ENCODE results near the gene ABCA4. TPM values are rescaled to one million over a fixed set of nuclear protein-coding genes. Genes with fewer than 3 reads are reported as not detected.

ABCA4 gene
- total RNA-seq, 2 experiments from 2014 or later = 0.10 to 0.14 TPM

GRCh38 chr1:93979040-93979717 lies 141.8 kb downstream of the ABCA4 start:
- Mint-ChIP-seq H3K36me3 (ENCODE audit: low read depth) (no peaks in the 10 kb centered on the region), H3K4me1 (ENCODE audit: low read depth) (no peaks in the 10 kb centered on the region), H3K9me3 (no peaks in the 10 kb centered on the region), H3K27me3 (ENCODE audit: low read depth) (no peaks in the 10 kb centered on the region), H3K4me3 (no peak overlapping the region), H3K27ac (no peak overlapping the region)
- intact Hi-C loops (cut with micrococcal nuclease) = no loop called here
- DNase-seq = no peak
- CTCF ChIA-PET = interaction anchor here (1.8 kb wide), 1 partner anchor 61 kb away, joined by 7 read pairs; no protein-coding TSS in a partner anchor

GRCh38 chr1:93977598-93977945 lies 143.4 kb downstream of the ABCA4 start:
- CTCF ChIA-PET = no interaction called here

GRCh38 chr1:93976711-93977597 lies 144.0 kb downstream of the ABCA4 start:
- DNase-seq = no peak
- no peaks in the 10 kb centered on the region for H3K4me1 Mint-ChIP-seq (ENCODE audit: low read depth)

More at GRCh38 chr1:93977598-93977945, 143.4 kb downstream of the ABCA4 start:
- Mint-ChIP-seq H3K27ac (no peak overlapping the region), H3K27me3 (ENCODE audit: low read depth) (no peaks in the 10 kb centered on the region), H3K9me3 (no peaks in the 10 kb centered on the region), H3K4me3 (no peak overlapping the region), H3K36me3 (ENCODE audit: low read depth) (no peaks in the 10 kb centered on the region), H3K4me1 (ENCODE audit: low read depth) (no peaks in the 10 kb centered on the region)
- intact Hi-C loops (cut with micrococcal nuclease) = no loop called here
- no peak for DNase-seq

GRCh38 chr1:93976291-93976690 lies 144.7 kb downstream of the ABCA4 start:
- CTCF ChIA-PET = no interaction called here
- intact Hi-C loops (cut with micrococcal nuclease) = no loop called here
- Mint-ChIP-seq H3K27me3 (ENCODE audit: low read depth) (peaks cover 3% of the 10 kb centered on the region), H3K4me1 (ENCODE audit: low read depth) (no peaks in the 10 kb centered on the region), H3K4me3 (no peak overlapping the region), H3K9me3 (no peaks in the 10 kb centered on the region), H3K27ac (no peak overlapping the region), H3K36me3 (ENCODE audit: low read depth) (no peaks in the 10 kb centered on the region)
- DNase-seq = no peak

More at GRCh38 chr1:93976711-93977597, 144.0 kb downstream of the ABCA4 start:
- no peak overlapping the region for H3K27ac Mint-ChIP-seq
- peaks cover 3% of the 10 kb centered on the region for H3K27me3 Mint-ChIP-seq (ENCODE audit: low read depth)
- no peaks in the 10 kb centered on the region for H3K9me3 Mint-ChIP-seq
- CTCF ChIA-PET = no interaction called here
- intact Hi-C loops (cut with micrococcal nuclease) = no loop called here
- H3K36me3 Mint-ChIP-seq (ENCODE audit: low read depth) = no peaks in the 10 kb centered on the region
- no peak overlapping the region for H3K4me3 Mint-ChIP-seq

GRCh38 chr1:93972341-93972740 lies 148.6 kb downstream of the ABCA4 start:
- peaks cover 3% of the 10 kb centered on the region for H3K27me3 Mint-ChIP-seq (ENCODE audit: low read depth)
- CTCF ChIA-PET = no interaction called here
- no peak for DNase-seq
- H3K27ac Mint-ChIP-seq = no peak overlapping the region
- intact Hi-C loops (cut with micrococcal nuclease) = no loop called here
- no peaks in the 10 kb centered on the region for H3K9me3 Mint-ChIP-seq
- no peaks in the 10 kb centered on the region for H3K36me3 Mint-ChIP-seq (ENCODE audit: low read depth)
- no peaks in the 10 kb centered on the region for H3K4me1 Mint-ChIP-seq (ENCODE audit: low read depth)
- no peak overlapping the region for H3K4me3 Mint-ChIP-seq

GRCh38 chr1:93969887-93970286 lies 151.1 kb downstream of the ABCA4 start:
- Mint-ChIP-seq H3K27me3 (ENCODE audit: low read depth) (peaks cover 3% of the 10 kb centered on the region), H3K36me3 (ENCODE audit: low read depth) (no peaks in the 10 kb centered on the region), H3K4me1 (ENCODE audit: low read depth) (no peaks in the 10 kb centered on the region), H3K27ac (no peak overlapping the region), H3K4me3 (no peak overlapping the region), H3K9me3 (no peaks in the 10 kb centered on the region)
- intact Hi-C loops (cut with micrococcal nuclease) = no loop called here
- CTCF ChIA-PET = no interaction called here
- DNase-seq = no peak

- Mint-ChIP-seq H3K4me1 (ENCODE audit: low read depth) (no peaks in the 10 kb centered on the region), H3K27ac (no peak overlapping the region), H3K36me3 (ENCODE audit: low read depth) (no peaks in the 10 kb centered on the region), H3K9me3 (no peaks in the 10 kb centered on the region), H3K27me3 (ENCODE audit: low read depth) (peaks cover 3% of the 10 kb centered on the region), H3K4me3 (no peak overlapping the region)
- DNase-seq = no peak
- CTCF ChIA-PET = no interaction called here
- intact Hi-C loops (cut with micrococcal nuclease) = no loop called here
Measured at GRCh38 chr1:93969371-93969770, 151.6 kb downstream of the ABCA4 start.

GRCh38 chr1:93967306-93967705 lies 153.6 kb downstream of the ABCA4 start:
- CTCF ChIA-PET = no interaction called here
- H3K4me3 Mint-ChIP-seq = no peak overlapping the region
- intact Hi-C loops (cut with micrococcal nuclease) = no loop called here
- no peak for DNase-seq
- H3K27me3 Mint-ChIP-seq (ENCODE audit: low read depth) = peaks cover under 1% of the 10 kb centered on the region
- H3K9me3 Mint-ChIP-seq = no peaks in the 10 kb centered on the region
- no peaks in the 10 kb centered on the region for H3K36me3 Mint-ChIP-seq (ENCODE audit: low read depth)
- no peak overlapping the region for H3K27ac Mint-ChIP-seq
- H3K4me1 Mint-ChIP-seq (ENCODE audit: low read depth) = no peaks in the 10 kb centered on the region

- no peaks in the 10 kb centered on the region for H3K4me1 Mint-ChIP-seq (ENCODE audit: low read depth)
- H3K27ac Mint-ChIP-seq = no peak overlapping the region
- no peaks in the 10 kb centered on the region for H3K9me3 Mint-ChIP-seq
- intact Hi-C loops (cut with micrococcal nuclease) = no loop called here
- H3K36me3 Mint-ChIP-seq (ENCODE audit: low read depth) = no peaks in the 10 kb centered on the region
- no peaks in the 10 kb centered on the region for H3K27me3 Mint-ChIP-seq (ENCODE audit: low read depth)
- H3K4me3 Mint-ChIP-seq = no peak overlapping the region
- CTCF ChIA-PET = no interaction called here
- no peak for DNase-seq
Measured at GRCh38 chr1:93965888-93966287, 155.1 kb downstream of the ABCA4 start.

GRCh38 chr1:93965256-93965655 lies 155.7 kb downstream of the ABCA4 start:
- Mint-ChIP-seq H3K36me3 (ENCODE audit: low read depth) (no peaks in the 10 kb centered on the region), H3K4me1 (ENCODE audit: low read depth) (no peaks in the 10 kb centered on the region), H3K27ac (no peak overlapping the region), H3K4me3 (no peak overlapping the region), H3K9me3 (no peaks in the 10 kb centered on the region), H3K27me3 (ENCODE audit: low read depth) (no peaks in the 10 kb centered on the region)
- DNase-seq = no peak
- intact Hi-C loops (cut with micrococcal nuclease) = no loop called here
- CTCF ChIA-PET = no interaction called here

- intact Hi-C loops (cut with micrococcal nuclease) = no loop called here
- Mint-ChIP-seq H3K27me3 (ENCODE audit: low read depth) (no peaks in the 10 kb centered on the region), H3K27ac (no peak overlapping the region), H3K9me3 (no peaks in the 10 kb centered on the region), H3K4me1 (ENCODE audit: low read depth) (no peaks in the 10 kb centered on the region), H3K4me3 (no peak overlapping the region), H3K36me3 (ENCODE audit: low read depth) (no peaks in the 10 kb centered on the region)
- CTCF ChIA-PET = no interaction called here
- no peak for DNase-seq
Measured at GRCh38 chr1:93964777-93965200, 156.2 kb downstream of the ABCA4 start.

GRCh38 chr1:93964096-93964776 lies 156.7 kb downstream of the ABCA4 start:
- H3K9me3 Mint-ChIP-seq = no peaks in the 10 kb centered on the region
- DNase-seq = no peak
- H3K4me1 Mint-ChIP-seq (ENCODE audit: low read depth) = no peaks in the 10 kb centered on the region
- H3K36me3 Mint-ChIP-seq (ENCODE audit: low read depth) = no peaks in the 10 kb centered on the region
- intact Hi-C loops (cut with micrococcal nuclease) = no loop called here
- H3K27ac Mint-ChIP-seq = no peak overlapping the region
- no peak overlapping the region for H3K4me3 Mint-ChIP-seq
- CTCF ChIA-PET = interaction anchor here (0.6 to 0.7 kb wide), 2 partner anchors 78 to 842 kb away, joined by 3 read pairs; no protein-coding TSS in a partner anchor
- no peaks in the 10 kb centered on the region for H3K27me3 Mint-ChIP-seq (ENCODE audit: low read depth)
